Esophagus squamous epithelium (tissue), 5 donors: ENCODE measurements around the gene ZNF747. TPM values are rescaled to one million over a fixed set of nuclear protein-coding genes. Genes with fewer than 3 reads are reported as not detected.
"Not testable (repeated sequence)": the region's sequence is repeated elsewhere in the genome, so short reads cannot be mapped to it uniquely, and the experiment has no call there.

Experiments used
- DNase-seq: peaks from one replicate; lab custom pipeline; 2025; lab: John Stamatoyannopoulos, UW
- H3K27ac ChIP-seq, 4 donors: fragments of 200-600 bp; sonication (generic); one replicate each; pipeline ENCODE4 v1.5.1; 2016 to 2019; ENCODE audit warnings: mild to moderate bottlenecking in 1 of 4
- H3K27me3 ChIP-seq, 4 donors: fragments of 200-600 bp; sonication (generic); 1 replicate in 3 of 4; 2 replicates in 1 of 4; pipeline versions ENCODE4 v1.5.1 to v1.6.0; 2017 to 2021; ENCODE audit warnings: antibody characterized with exemption in 1 of 4
- H3K36me3 ChIP-seq, 3 donors: fragments of 200-600 bp; sonication (generic); one replicate each; pipeline ENCODE4 v1.5.1; 2016 to 2019
- H3K4me1 ChIP-seq, 3 donors: fragments of 200-600 bp; sonication (generic); one replicate each; pipeline ENCODE4 v1.5.1; 2017 to 2019
- H3K4me3 ChIP-seq, 4 donors: fragments of 200-600 bp; sonication (generic); 1 replicate in 3 of 4; 2 replicates in 1 of 4; pipeline ENCODE4 v1.5.1; 2016 to 2019; ENCODE audit warnings: mild to moderate bottlenecking in 2 of 4, moderate library complexity in 1 of 4
- H3K9me3 ChIP-seq, 3 donors: fragments of 200-600 bp; sonication (generic); one replicate each; pipeline ENCODE4 v1.5.1; 2016 to 2019
- CTCF ChIP-seq, 6 experiments: fragments of 450-650 bp in 4 of 6; fragments of 200-600 bp in 2 of 6; sonication (generic) in 2 of 6; IDR thresholded peaks; one replicate each; pipeline ENCODE4 v1.5.1; 2016 to 2019; ENCODE audit warnings: antibody characterized with exemption in 6 of 6, mild to moderate bottlenecking in 4 of 6, moderate library complexity in 4 of 6
- POLR2A ChIP-seq, 4 donors: fragments of 450-650 bp; IDR thresholded peaks; one replicate each; pipeline ENCODE4 v1.6.1; 2017; ENCODE audit warnings: antibody characterized with exemption in 4 of 4, mild to moderate bottlenecking in 4 of 4, moderate library complexity in 3 of 4
- WGBS, 2 donors: methylation state at CpG; one replicate each; pipeline ENCODE4 v1.1.5; 2018; 5-methylcytosine and 5-hydroxymethylcytosine counted together
- intact Hi-C: fragments of 100-400 bp; cut with DNase I; formaldehyde crosslinking; loops from one replicate; pipeline ENCODE4 v1.15.0; 2022
- total RNA-seq, 4 donors: library from RNA; depleted of rRNA; stranded (reverse); fragments of >200 nt; gene quantifications; one replicate each; pipeline ENCODE4 v1.1.0, GENCODE V29; 2016
- donor health status: DM: yes; HTN: yes; CAD: no.

Gene ZNF747
- total RNA-seq, 4 donors from 2014 or later: 7.2 to 12.4 (median 8.3) TPM

- H3K27ac ChIP-seq: no peak overlapping the region
- intact Hi-C loops: no loop called here
- no peaks in the 10 kb centered on the region for H3K9me3 ChIP-seq
- H3K4me1 ChIP-seq: peaks cover 6 to 19% (median 12%) of the 10 kb centered on the region in 3 donors
- no peak for TF ChIP-seq CTCF (IDR thresholded peaks at IDR 0.05)
- no peak for TF ChIP-seq POLR2A (IDR thresholded peaks at IDR 0.05)
- 75 to 80% methylated on average over 1 to 7 of the region's 8 CpGs for WGBS, 2 donors
- H3K36me3 ChIP-seq: no peaks in the 10 kb centered on the region
- no peak for DNase-seq
- H3K27me3 ChIP-seq: no peaks in the 10 kb centered on the region
- H3K4me3 ChIP-seq: no peak overlapping the region
These were observed 4.6 kb upstream of the ZNF747 start for GRCh38 chr16:30539000-30539964.

- H3K4me1 ChIP-seq: peaks cover 14 to 45% (median 21%) of the 10 kb centered on the region in 3 donors
These were observed 1.9 kb upstream of the ZNF747 start for GRCh38 chr16:30536391-30537024.

GRCh38 chr16:30535777-30536190 is 1.1 kb upstream of the ZNF747 start:
- Histone ChIP-seq H3K4me1 (peaks cover 14 to 45% (median 21%) of the 10 kb centered on the region in 3 donors), H3K27me3 (no peaks in the 10 kb centered on the region), H3K27ac (peak overlapping the region; percentile 94 to 98 (median 97)), H3K4me3 (peak overlapping the region; percentile 62 to 88 (median 76)), H3K9me3 (no peaks in the 10 kb centered on the region), H3K36me3 (peaks cover 8 to 24% (median 11%) of the 10 kb centered on the region in 3 donors)
- 9 to 23% methylated on average over 9 to 12 of the region's 12 CpGs for WGBS, 2 donors
- no peak for DNase-seq
- intact Hi-C loops: no loop called here
- TF ChIP-seq CTCF (IDR thresholded peaks at IDR 0.05) (peak; percentile 36 to 82 (median 73)), POLR2A (IDR thresholded peaks at IDR 0.05) (no peak)

More at GRCh38 chr16:30536391-30537024, 1.9 kb upstream of the ZNF747 start:
- H3K4me3 ChIP-seq, intact Hi-C loops, H3K27me3 ChIP-seq, DNase-seq, H3K9me3 ChIP-seq: not testable (repeated sequence)
- peaks cover 8 to 17% (median 11%) of the 10 kb centered on the region in 3 donors for H3K36me3 ChIP-seq
- 91 to 92% methylated on average over 13 of the region's 13 CpGs for WGBS, 2 donors
- peak overlapping the region in 2 of 4 donors; percentile 96 to 98 for H3K27ac ChIP-seq

GRCh38 chr16:30535106-30535776 is 583 bp upstream of the ZNF747 start:
- Histone ChIP-seq H3K9me3 (no peaks in the 10 kb centered on the region), H3K4me3 (peak overlapping the region; percentile 62 to 88 (median 76)), H3K36me3 (peaks cover 8 to 27% (median 11%) of the 10 kb centered on the region in 3 donors), H3K4me1 (peaks cover 14 to 48% (median 21%) of the 10 kb centered on the region in 3 donors), H3K27me3 (no peaks in the 10 kb centered on the region), H3K27ac (peak overlapping the region; percentile 94 to 98 (median 97))
- no peak for DNase-seq
- intact Hi-C loops: no loop called here
- no peak for TF ChIP-seq POLR2A (IDR thresholded peaks at IDR 0.05)
- no peak for TF ChIP-seq CTCF (IDR thresholded peaks at IDR 0.05)
- WGBS, 2 donors: 2 to 6% methylated on average over 16 to 18 of the region's 18 CpGs

- DNase-seq: no peak
- TF ChIP-seq POLR2A (IDR thresholded peaks at IDR 0.05) (no peak), CTCF (IDR thresholded peaks at IDR 0.05) (no peak)
- peak overlapping the region; percentile 94 to 98 (median 97) for H3K27ac ChIP-seq
- peaks cover 17 to 59% (median 26%) of the 10 kb centered on the region in 3 donors for H3K4me1 ChIP-seq
- H3K4me3 ChIP-seq: peak overlapping the region; percentile 62 to 88 (median 76)
- no peaks in the 10 kb centered on the region for H3K9me3 ChIP-seq
- no peaks in the 10 kb centered on the region for H3K27me3 ChIP-seq
- intact Hi-C loops: no loop called here
- H3K36me3 ChIP-seq: peaks cover 8 to 27% (median 11%) of the 10 kb centered on the region in 3 donors
- 21 to 27% methylated on average over 12 of the region's 29 CpGs for WGBS, 2 donors
These were observed 800 bp downstream of the ZNF747 start for GRCh38 chr16:30533748-30534367.
